Calu3 (cell line): ENCODE data around the gene ODAPH. TPM values are rescaled to one million over a fixed set of nuclear protein-coding genes. Genes with fewer than 3 reads are reported as not detected.

Experiments
- BruUV-seq: library from RNA; stranded (reverse); fragments of 400-500 nt; replicated peaks from 2 replicates; lab custom pipeline; 2021; lab: Mats Ljungman, UMichigan
- CTCF ChIA-PET: fragments of 300-600 bp; sonication (Branson Sonifier 250); formaldehyde crosslinking; loops from one replicate; lab custom pipeline; 2022; ENCODE audit warnings: antibody characterized with exemption; lab: Charles Lee
- DNase-seq: peaks from one replicate; pipeline ENCODE4 v3.0.0; 2022
- H3K27ac Mint-ChIP-seq: one replicate; pipeline ENCODE4 v1.8.0; 2022; ENCODE audit warnings: mixed read lengths; ENCODE audit not compliant: unreplicated experiment
- H3K27me3 Mint-ChIP-seq: one replicate; pipeline ENCODE4 v1.8.0; 2022; ENCODE audit warnings: mixed read lengths; ENCODE audit not compliant: unreplicated experiment
- H3K36me3 Mint-ChIP-seq: one replicate; pipeline ENCODE4 v1.8.0; 2022; ENCODE audit warnings: mild to moderate bottlenecking, moderate library complexity, mixed read lengths; ENCODE audit not compliant: insufficient read depth, unreplicated experiment
- H3K4me1 Mint-ChIP-seq: one replicate; pipeline ENCODE4 v1.8.0; 2022; ENCODE audit warnings: mild to moderate bottlenecking, low read depth, mixed read lengths; ENCODE audit not compliant: unreplicated experiment
- H3K4me3 Mint-ChIP-seq: one replicate; pipeline ENCODE4 v1.8.0; 2022; ENCODE audit warnings: mild to moderate bottlenecking, low read depth, moderate library complexity, mixed read lengths; ENCODE audit not compliant: unreplicated experiment
- H3K9me3 Mint-ChIP-seq: one replicate; pipeline ENCODE4 v1.8.0; 2022; ENCODE audit warnings: low read depth, mixed read lengths; ENCODE audit not compliant: unreplicated experiment
- CTCF ChIP-seq: fragments of 200-600 bp; IDR thresholded peaks from one replicate; pipeline ENCODE4 v1.8.0; 2022; ENCODE audit warnings: antibody characterized with exemption; ENCODE audit not compliant: unreplicated experiment
- intact Hi-C: fragments of 100-400 bp; cut with micrococcal nuclease; formaldehyde crosslinking; loops from one replicate; pipeline ENCODE4 v1.10.0; 2022; ENCODE audit not compliant: unreplicated experiment
- total RNA-seq: library from RNA; stranded (reverse); gene quantifications from 2 replicates; pipeline ENCODE4 v1.2.3, GENCODE V29; 2022

The ODAPH gene
- total RNA-seq, 1 experiment from 2014 or later: not detected

- CTCF ChIA-PET: interaction anchor here (0.6 kb wide), 1 partner anchor 29 kb away, joined by 3 read pairs; no protein-coding TSS in a partner anchor
These were observed 8.0 kb upstream of the ODAPH start for GRCh38 chr4:75547647-75548387.

GRCh38 chr4:75549019-75549418 lies 6.8 kb upstream of the ODAPH start:
- no peaks in the 10 kb centered on the region for H3K36me3 Mint-ChIP-seq
- TF ChIP-seq CTCF: no peak
- CTCF ChIA-PET: no interaction called here
- no peaks in the 10 kb centered on the region for H3K9me3 Mint-ChIP-seq
- no TSS peak for BruUV-seq
- H3K27me3 Mint-ChIP-seq: no peaks in the 10 kb centered on the region
- peaks cover 10% of the 10 kb centered on the region for H3K4me1 Mint-ChIP-seq
- H3K27ac Mint-ChIP-seq: no peak overlapping the region
- intact Hi-C loops: no loop called here
- H3K4me3 Mint-ChIP-seq: no peak overlapping the region
- DNase-seq: no peak

More at GRCh38 chr4:75547647-75548387, 8.0 kb upstream of the ODAPH start:
- Mint-ChIP-seq H3K27me3 (no peaks in the 10 kb centered on the region), H3K36me3 (no peaks in the 10 kb centered on the region), H3K4me3 (no peak overlapping the region), H3K27ac (no peak overlapping the region), H3K4me1 (peaks cover 10% of the 10 kb centered on the region), H3K9me3 (no peaks in the 10 kb centered on the region)
- intact Hi-C loops: no loop called here
- TF ChIP-seq CTCF: no peak
- no TSS peak for BruUV-seq
- peak; percentile 37 for DNase-seq

GRCh38 chr4:75552452-75552851 lies 3.4 kb upstream of the ODAPH start:
- Mint-ChIP-seq H3K36me3 (no peaks in the 10 kb centered on the region), H3K4me1 (peaks cover 10% of the 10 kb centered on the region), H3K9me3 (no peaks in the 10 kb centered on the region), H3K27ac (no peak overlapping the region), H3K27me3 (no peaks in the 10 kb centered on the region), H3K4me3 (no peak overlapping the region)
- CTCF ChIA-PET: no interaction called here
- DNase-seq: no peak
- no TSS peak for BruUV-seq
- no peak for TF ChIP-seq CTCF
- intact Hi-C loops: no loop called here

GRCh38 chr4:75557696-75558095 lies 1.8 kb downstream of the ODAPH start:
- Mint-ChIP-seq H3K36me3 (no peaks in the 10 kb centered on the region), H3K27me3 (no peaks in the 10 kb centered on the region), H3K9me3 (no peaks in the 10 kb centered on the region), H3K4me1 (peaks cover 7% of the 10 kb centered on the region), H3K4me3 (no peak overlapping the region), H3K27ac (no peak overlapping the region)
- no peak for TF ChIP-seq CTCF
- CTCF ChIA-PET: no interaction called here
- intact Hi-C loops: no loop called here
- DNase-seq: no peak
- BruUV-seq: no TSS peak
